ENCODE measurements around the gene CALCOCO1. TPM values are rescaled to one million over a fixed set of nuclear protein-coding genes. Genes with fewer than 3 reads are reported as not detected.

The CALCOCO1 gene
- total and polyA plus RNA-seq, 9 of the 15 experiments (the other 6 are each of a cell fraction or from before 2014, with no cell fraction given), result 1.9 to 31.8 (median 11.0) TPM

DNA sequence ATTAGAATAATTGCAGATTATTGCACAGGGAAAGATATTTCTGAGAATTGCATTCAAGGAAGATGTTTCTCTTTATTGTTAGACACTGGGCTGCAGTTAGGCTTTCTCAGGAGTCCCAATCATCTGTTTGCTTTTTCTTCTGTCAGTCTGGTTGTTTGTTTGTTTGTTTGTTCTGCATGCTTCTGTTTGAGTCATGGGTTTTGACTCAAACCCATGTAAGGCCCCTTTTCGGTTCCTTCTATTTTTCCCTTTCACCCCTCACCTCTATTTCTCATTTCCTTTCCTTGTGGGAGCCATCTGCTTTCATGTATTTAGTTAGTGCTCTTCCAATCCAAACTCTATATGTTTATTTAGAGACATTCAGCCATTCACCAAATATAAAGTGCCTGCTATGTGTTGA, 49.6 kb upstream of the CALCOCO1 start (continued):
- TF ChIP-seq ZNF407 (IDR thresholded peaks at IDR 0.05; ENCODE audit: low read depth) (no peak), KLF6 (CRISPR knock-in tag; IDR thresholded peaks at IDR 0.05; ENCODE audit: borderline replicate concordance) (no peak), SMARCA5 (IDR thresholded peaks at IDR 0.05) (no peak), POLR2G (IDR thresholded peaks at IDR 0.05; ENCODE audit: low read depth, low read length) (no peak), DMBX1 (CRISPR knock-in tag; IDR thresholded peaks at IDR 0.05; ENCODE audit: borderline replicate concordance) (no peak), CEBPZ (IDR thresholded peaks at IDR 0.05; ENCODE audit: borderline replicate concordance, low read depth, low read length) (no peak), PTBP1 (IDR thresholded peaks at IDR 0.05; ENCODE audit: low read depth, low read length) (no peak)
